ENCODE measurements around the gene BMPR1B. TPM values are rescaled to one million over a fixed set of nuclear protein-coding genes. Genes with fewer than 3 reads are reported as not detected.

The BMPR1B gene
- total RNA-seq, 2 donors from 2014 or later, result 12.9 to 19.5 TPM

DNA sequence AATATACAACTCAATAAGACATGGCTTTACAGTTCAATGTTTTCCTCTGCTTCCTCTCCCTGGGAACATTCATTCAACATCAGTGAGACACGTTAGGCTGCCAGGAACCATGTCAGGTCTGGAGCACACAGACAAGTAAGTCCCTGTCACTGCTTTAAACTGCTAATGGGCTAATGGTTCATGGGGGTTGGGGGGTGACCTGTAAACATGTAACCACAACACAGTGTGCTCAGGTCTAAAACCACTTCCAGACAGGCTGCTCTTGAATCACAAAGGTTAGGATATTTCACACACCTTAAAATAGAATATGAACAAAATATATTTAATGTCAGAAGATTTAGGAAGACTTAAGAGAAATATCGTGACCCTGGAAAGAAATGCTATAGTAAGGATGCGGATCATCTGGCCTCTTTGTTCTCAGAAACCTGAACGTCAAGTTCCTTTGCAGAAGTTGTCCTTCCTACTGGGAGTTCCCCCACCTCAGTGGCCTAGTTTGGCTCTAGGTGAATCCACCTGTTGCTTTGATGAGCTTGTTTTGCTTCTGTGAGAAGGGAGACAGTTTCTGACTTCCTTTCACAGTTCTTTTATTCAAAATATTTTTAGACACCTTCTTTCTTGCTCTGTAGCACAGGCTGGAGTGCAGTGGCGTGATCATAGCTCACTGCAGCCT is 431.1 kb downstream of the BMPR1B start:
- H3K4me3 ChIP-seq, result no peak overlapping the region
- ATAC-seq (ENCODE audit: insufficient number of reproducible peaks, low FRiP score, low read depth) (no peak), DNase-seq (ENCODE audit: low spot score) (no peak)
- no peaks in the 10 kb centered on the region for H3K9me3 ChIP-seq
- TF ChIP-seq CTCF (IDR thresholded peaks at IDR 0.05), result no peak
- H3K36me3 ChIP-seq, result no peaks in the 10 kb centered on the region
- no peak overlapping the region for H3K27ac ChIP-seq
- H3K27me3 ChIP-seq (replicated peaks; ENCODE audit: insufficient read depth), result no peaks in the 10 kb centered on the region
- no peaks in the 10 kb centered on the region for H3K4me1 ChIP-seq (ENCODE audit: control insufficient read depth in 1 of 2, low read depth in 2 of 2)

DNA sequence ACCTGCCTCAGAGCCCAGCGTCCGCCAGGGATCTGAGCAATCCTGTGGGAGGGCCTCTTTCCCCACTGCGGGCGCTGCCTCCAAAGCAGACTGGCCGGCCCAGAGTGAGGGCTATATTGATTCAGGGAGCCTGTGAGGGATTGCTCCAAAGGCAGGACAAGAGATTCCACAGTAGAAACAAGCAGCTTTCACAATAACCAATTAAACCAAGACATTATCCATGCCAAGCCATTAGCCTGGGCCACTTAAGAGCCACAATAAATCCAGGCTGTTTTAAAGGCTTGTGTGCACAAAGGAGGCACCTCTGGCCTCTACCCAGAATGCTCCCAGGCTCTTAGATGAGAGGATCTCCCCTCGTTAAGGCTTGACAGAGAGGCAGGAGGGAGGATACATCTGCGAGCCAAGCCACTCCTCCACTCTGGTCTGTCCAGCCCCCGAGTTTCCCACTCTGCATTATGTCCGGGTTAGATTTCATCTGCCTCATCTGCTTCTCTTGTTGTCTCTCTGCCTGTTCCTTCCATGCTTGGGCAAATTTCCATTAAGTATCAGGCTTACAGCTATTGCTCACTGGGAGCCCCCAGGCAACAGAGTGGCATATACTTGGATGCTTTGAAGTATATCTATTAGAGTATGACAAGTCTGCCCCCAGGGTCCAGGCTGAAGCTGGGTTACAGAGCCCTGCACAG is 433.1 kb downstream of the BMPR1B start:
- H3K27me3 ChIP-seq (replicated peaks; ENCODE audit: insufficient read depth), result no peaks in the 10 kb centered on the region
- H3K9me3 ChIP-seq, result no peaks in the 10 kb centered on the region
- H3K27ac ChIP-seq, result no peak overlapping the region
- no peak for DNase-seq (ENCODE audit: low spot score)
- H3K4me1 ChIP-seq (ENCODE audit: control insufficient read depth in 1 of 2, low read depth in 2 of 2), result no peaks in the 10 kb centered on the region
- no peak for ATAC-seq (ENCODE audit: insufficient number of reproducible peaks, low FRiP score, low read depth)
- H3K36me3 ChIP-seq, result no peaks in the 10 kb centered on the region
- no peak for TF ChIP-seq CTCF (IDR thresholded peaks at IDR 0.05)
- H3K4me3 ChIP-seq, result no peak overlapping the region

DNA sequence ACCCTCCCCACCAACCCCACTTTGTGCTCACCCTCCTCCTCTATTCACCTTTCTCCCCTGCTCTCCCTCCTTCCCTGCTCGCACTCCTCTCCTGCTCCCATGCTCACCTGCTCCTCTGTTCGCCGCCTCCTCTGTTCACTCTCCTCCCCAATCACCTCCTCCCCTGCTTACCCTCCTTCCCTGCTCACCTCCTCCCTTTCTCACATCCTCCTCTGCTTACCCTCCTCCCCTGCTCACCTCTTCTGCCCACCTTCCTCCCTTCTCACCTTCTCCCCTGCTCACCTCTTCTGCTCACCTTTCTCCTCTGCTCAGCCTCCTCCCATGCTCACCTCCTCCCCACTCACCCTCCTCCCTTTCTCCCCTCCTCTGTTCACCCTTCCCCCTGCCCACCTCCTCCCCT is 433.8 kb downstream of the BMPR1B start:
- Histone ChIP-seq H3K27me3 (replicated peaks; ENCODE audit: insufficient read depth) (no peaks in the 10 kb centered on the region), H3K36me3 (no peaks in the 10 kb centered on the region), H3K4me3 (no peak overlapping the region), H3K27ac (no peak overlapping the region), H3K9me3 (no peaks in the 10 kb centered on the region), H3K4me1 (ENCODE audit: control insufficient read depth in 1 of 2, low read depth in 2 of 2) (no peaks in the 10 kb centered on the region)
- ATAC-seq (ENCODE audit: insufficient number of reproducible peaks, low FRiP score, low read depth) (no peak), DNase-seq (ENCODE audit: low spot score) (no peak)
- TF ChIP-seq CTCF (IDR thresholded peaks at IDR 0.05), result no peak

DNA sequence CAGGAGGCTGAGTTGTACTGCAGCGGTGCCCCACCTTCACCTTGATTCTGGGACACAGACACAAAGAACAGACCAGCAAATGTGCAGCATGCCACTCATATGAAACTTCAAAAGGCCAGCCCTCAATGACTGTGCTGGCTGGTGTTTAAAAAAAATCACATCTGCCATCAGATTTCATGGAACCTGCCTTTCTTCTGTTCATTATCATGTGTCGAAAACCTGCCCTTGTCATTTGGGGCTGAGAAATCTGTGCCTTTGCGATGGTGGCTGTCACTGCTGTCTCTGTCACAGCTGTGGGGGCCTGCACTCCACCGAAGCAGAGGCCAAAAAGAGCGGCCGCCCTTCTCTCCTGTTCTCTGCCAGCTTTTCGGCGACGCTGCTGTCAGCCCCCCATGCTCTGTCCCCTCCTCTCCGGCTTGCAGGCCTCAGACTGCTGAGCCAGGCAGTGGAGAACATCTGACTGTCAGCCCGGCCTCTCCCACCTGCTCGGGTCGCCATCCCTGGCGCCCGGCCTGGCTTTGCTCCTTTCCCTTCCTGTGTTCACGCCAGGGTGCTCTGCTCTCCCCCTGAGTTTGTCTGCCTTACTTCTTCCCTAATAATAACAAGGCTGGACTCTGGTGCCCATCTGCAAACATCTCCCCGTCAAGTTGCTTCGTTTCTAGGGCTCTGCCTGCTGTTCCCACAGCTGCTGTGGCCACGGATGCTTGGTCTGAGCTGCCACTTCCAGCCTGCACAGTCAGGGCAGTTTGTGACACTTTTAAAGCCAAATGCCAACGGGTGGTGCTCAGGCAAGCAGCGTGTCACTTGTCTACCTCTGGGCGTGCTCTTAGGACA is 435.9 kb downstream of the BMPR1B start:
- Histone ChIP-seq H3K4me3 (no peak overlapping the region), H3K9me3 (no peaks in the 10 kb centered on the region), H3K4me1 (ENCODE audit: control insufficient read depth in 1 of 2, low read depth in 2 of 2) (no peaks in the 10 kb centered on the region), H3K36me3 (no peaks in the 10 kb centered on the region), H3K27me3 (replicated peaks; ENCODE audit: insufficient read depth) (no peaks in the 10 kb centered on the region), H3K27ac (no peak overlapping the region)
- ATAC-seq (ENCODE audit: insufficient number of reproducible peaks, low FRiP score, low read depth) (no peak), DNase-seq (ENCODE audit: low spot score) (no peak)
- no peak for TF ChIP-seq CTCF (IDR thresholded peaks at IDR 0.05)

GRCh38 chr4:95197353-95197752 is 439.6 kb downstream of the BMPR1B start:
- Histone ChIP-seq H3K27ac (no peak overlapping the region), H3K9me3 (no peaks in the 10 kb centered on the region), H3K27me3 (replicated peaks; ENCODE audit: insufficient read depth) (no peaks in the 10 kb centered on the region), H3K4me1 (ENCODE audit: control insufficient read depth in 1 of 2, low read depth in 2 of 2) (no peaks in the 10 kb centered on the region), H3K4me3 (no peak overlapping the region), H3K36me3 (no peaks in the 10 kb centered on the region)
- ATAC-seq (ENCODE audit: insufficient number of reproducible peaks, low FRiP score, low read depth) (no peak), DNase-seq (ENCODE audit: low spot score) (no peak)
- TF ChIP-seq CTCF (IDR thresholded peaks at IDR 0.05), result no peak
